Adipocyte (in vitro differentiated cells): ENCODE data around the gene LGALS14.

Source experiments
- DNase-seq: peaks from one replicate; pipeline ENCODE4 v3.0.0-alpha.2; 2015; ENCODE audit warnings: low read depth
- H3K27me3 ChIP-seq: replicated peaks from 2 replicates; pipeline ENCODE4 v1.7.0; 2013; ENCODE audit warnings: mild to moderate bottlenecking, low read length, moderate library complexity; ENCODE audit not compliant: control insufficient read depth, insufficient read depth
- H3K36me3 ChIP-seq: 2 replicates; pipeline ENCODE4 v1.7.0; 2013; ENCODE audit warnings: low read length, mild to moderate bottlenecking, moderate library complexity; ENCODE audit not compliant: control insufficient read depth, insufficient read depth, severe bottlenecking
- H3K4me1 ChIP-seq: 2 replicates; pipeline ENCODE4 v1.7.0; 2013; ENCODE audit warnings: mild to moderate bottlenecking, low read length, moderate library complexity; ENCODE audit not compliant: control insufficient read depth, insufficient read depth
- H3K4me3 ChIP-seq: 2 replicates; pipeline ENCODE4 v1.7.0; 2013; ENCODE audit warnings: mild to moderate bottlenecking, low read length, moderate library complexity
- H3K9ac ChIP-seq: 2 replicates; pipeline ENCODE4 v1.7.0; 2013; ENCODE audit warnings: mild to moderate bottlenecking, low read length, moderate library complexity
- H3K9me3 ChIP-seq: 2 replicates; pipeline ENCODE4 v1.7.0; 2013; ENCODE audit warnings: mild to moderate bottlenecking, low read length, moderate library complexity; ENCODE audit not compliant: control insufficient read depth

The LGALS14 gene

GRCh38 chr19:39729594-39729993 is 25.3 kb downstream of the LGALS14 start:
- DNase-seq = no peak

GRCh38 chr19:39731685-39732084 is 27.4 kb downstream of the LGALS14 start:
- no peak overlapping the region for H3K9ac ChIP-seq
- no peaks in the 10 kb centered on the region for H3K36me3 ChIP-seq
- DNase-seq = no peak
- H3K9me3 ChIP-seq = no peaks in the 10 kb centered on the region
- no peak overlapping the region for H3K4me3 ChIP-seq
- H3K4me1 ChIP-seq = no peaks in the 10 kb centered on the region
- peaks cover 9% of the 10 kb centered on the region for H3K27me3 ChIP-seq

More at GRCh38 chr19:39729594-39729993, 25.3 kb downstream of the LGALS14 start:
- H3K4me1 ChIP-seq = no peaks in the 10 kb centered on the region
- H3K36me3 ChIP-seq = no peaks in the 10 kb centered on the region
- H3K9me3 ChIP-seq = no peaks in the 10 kb centered on the region
- peaks cover 13% of the 10 kb centered on the region for H3K27me3 ChIP-seq
- H3K9ac ChIP-seq = no peak overlapping the region
- H3K4me3 ChIP-seq = no peak overlapping the region

- peaks cover 11% of the 10 kb centered on the region for H3K27me3 ChIP-seq
- H3K9ac ChIP-seq = no peak overlapping the region
- H3K4me1 ChIP-seq = no peaks in the 10 kb centered on the region
- DNase-seq = no peak
- H3K9me3 ChIP-seq = no peaks in the 10 kb centered on the region
- H3K36me3 ChIP-seq = no peaks in the 10 kb centered on the region
- H3K4me3 ChIP-seq = no peak overlapping the region
These were observed 29.6 kb downstream of the LGALS14 start for GRCh38 chr19:39733841-39734240.

- no peak overlapping the region for H3K4me3 ChIP-seq
- no peaks in the 10 kb centered on the region for H3K36me3 ChIP-seq
- H3K9ac ChIP-seq = no peak overlapping the region
- no peaks in the 10 kb centered on the region for H3K4me1 ChIP-seq
- H3K27me3 ChIP-seq = peaks cover 11% of the 10 kb centered on the region
- no peaks in the 10 kb centered on the region for H3K9me3 ChIP-seq
- DNase-seq = no peak
These were observed 31.4 kb downstream of the LGALS14 start for GRCh38 chr19:39735688-39736087.

GRCh38 chr19:39736088-39736487 is 31.8 kb downstream of the LGALS14 start:
- no peak for DNase-seq
- no peaks in the 10 kb centered on the region for H3K4me1 ChIP-seq

GRCh38 chr19:39737351-39737750 is 33.1 kb downstream of the LGALS14 start:
- Histone ChIP-seq H3K4me1 (no peaks in the 10 kb centered on the region), H3K36me3 (no peaks in the 10 kb centered on the region), H3K4me3 (no peak overlapping the region), H3K27me3 (peaks cover 11% of the 10 kb centered on the region), H3K9me3 (no peaks in the 10 kb centered on the region), H3K9ac (no peak overlapping the region)
- DNase-seq = no peak

More at GRCh38 chr19:39736088-39736487, 31.8 kb downstream of the LGALS14 start:
- H3K4me3 ChIP-seq = no peak overlapping the region
- no peak overlapping the region for H3K9ac ChIP-seq
- no peaks in the 10 kb centered on the region for H3K9me3 ChIP-seq
- no peaks in the 10 kb centered on the region for H3K36me3 ChIP-seq
- H3K27me3 ChIP-seq = peaks cover 11% of the 10 kb centered on the region

GRCh38 chr19:39737891-39738290 is 33.6 kb downstream of the LGALS14 start, which contains the start of gene CLC:
CLC (minus strand) TSS chr19:39738029; CDS start chr19:39737952, 77 bp downstream.
- no peaks in the 10 kb centered on the region for H3K4me1 ChIP-seq
- no peak for DNase-seq
- no peaks in the 10 kb centered on the region for H3K9me3 ChIP-seq
- no peaks in the 10 kb centered on the region for H3K36me3 ChIP-seq
- H3K4me3 ChIP-seq = no peak within 1 kb of the TSS
- peaks cover 11% of the 10 kb centered on the region for H3K27me3 ChIP-seq
- no peak within 1 kb of the TSS for H3K9ac ChIP-seq

- DNase-seq = no peak
- Histone ChIP-seq H3K27me3 (peaks cover 11% of the 10 kb centered on the region), H3K4me1 (no peaks in the 10 kb centered on the region), H3K9ac (no peak overlapping the region), H3K4me3 (no peak overlapping the region), H3K9me3 (no peaks in the 10 kb centered on the region), H3K36me3 (no peaks in the 10 kb centered on the region)
These were observed 34.5 kb downstream of the LGALS14 start for GRCh38 chr19:39738814-39739213.

GRCh38 chr19:39740395-39740794 is 36.1 kb downstream of the LGALS14 start:
- no peak overlapping the region for H3K4me3 ChIP-seq
- H3K9me3 ChIP-seq = no peaks in the 10 kb centered on the region
- H3K9ac ChIP-seq = no peak overlapping the region
- H3K4me1 ChIP-seq = no peaks in the 10 kb centered on the region
- H3K27me3 ChIP-seq = peaks cover 7% of the 10 kb centered on the region
- no peaks in the 10 kb centered on the region for H3K36me3 ChIP-seq
- DNase-seq = no peak

GRCh38 chr19:39745643-39746042 is 41.4 kb downstream of the LGALS14 start:
- Histone ChIP-seq H3K27me3 (peaks cover 5% of the 10 kb centered on the region), H3K9me3 (no peaks in the 10 kb centered on the region), H3K9ac (no peak overlapping the region), H3K4me3 (no peak overlapping the region), H3K4me1 (no peaks in the 10 kb centered on the region), H3K36me3 (no peaks in the 10 kb centered on the region)
- no peak for DNase-seq

GRCh38 chr19:39746836-39747529 is 42.7 kb downstream of the LGALS14 start:
- no peak for DNase-seq
- Histone ChIP-seq H3K4me3 (no peak overlapping the region), H3K9me3 (no peaks in the 10 kb centered on the region), H3K9ac (no peak overlapping the region), H3K4me1 (no peaks in the 10 kb centered on the region), H3K27me3 (peaks cover 16% of the 10 kb centered on the region), H3K36me3 (no peaks in the 10 kb centered on the region)

GRCh38 chr19:39749981-39750380 is 45.7 kb downstream of the LGALS14 start:
- no peak for DNase-seq
- peaks cover 16% of the 10 kb centered on the region for H3K27me3 ChIP-seq
- no peak overlapping the region for H3K9ac ChIP-seq
- no peaks in the 10 kb centered on the region for H3K4me1 ChIP-seq
- H3K4me3 ChIP-seq = no peak overlapping the region
- no peaks in the 10 kb centered on the region for H3K36me3 ChIP-seq
- H3K9me3 ChIP-seq = no peaks in the 10 kb centered on the region
